ENCODE results near the gene KCNMA1.

KCNMA1 gene

GRCh38 chr10:77305650-77306632, 331.7 kb downstream of the KCNMA1 start:
- no peak for TF ChIP-seq MYC (IDR thresholded peaks at IDR 0.05; ENCODE audit: low read depth, low read length)
- no peak for TF ChIP-seq MAX (IDR thresholded peaks at IDR 0.05; ENCODE audit: low read depth, low read length)
- TF ChIP-seq CTCF (IDR thresholded peaks at IDR 0.05; ENCODE audit: low read depth, low read length): no peak
- no peak for TF ChIP-seq POLR2A (IDR thresholded peaks at IDR 0.05; ENCODE audit: extremely low read depth, insufficient read length)
- H3K4me3 ChIP-seq (ENCODE audit: low read depth, low read length): no peak overlapping the region
- DNase-seq (ENCODE audit: low read depth): no peak

- no peak overlapping the region for H3K4me3 ChIP-seq (ENCODE audit: low read depth, low read length)
- TF ChIP-seq MAX (IDR thresholded peaks at IDR 0.05; ENCODE audit: low read depth, low read length) (no peak), CTCF (IDR thresholded peaks at IDR 0.05; ENCODE audit: low read depth, low read length) (no peak)
These were observed 333.4 kb downstream of the KCNMA1 start for GRCh38 chr10:77304192-77304591.

DNA sequence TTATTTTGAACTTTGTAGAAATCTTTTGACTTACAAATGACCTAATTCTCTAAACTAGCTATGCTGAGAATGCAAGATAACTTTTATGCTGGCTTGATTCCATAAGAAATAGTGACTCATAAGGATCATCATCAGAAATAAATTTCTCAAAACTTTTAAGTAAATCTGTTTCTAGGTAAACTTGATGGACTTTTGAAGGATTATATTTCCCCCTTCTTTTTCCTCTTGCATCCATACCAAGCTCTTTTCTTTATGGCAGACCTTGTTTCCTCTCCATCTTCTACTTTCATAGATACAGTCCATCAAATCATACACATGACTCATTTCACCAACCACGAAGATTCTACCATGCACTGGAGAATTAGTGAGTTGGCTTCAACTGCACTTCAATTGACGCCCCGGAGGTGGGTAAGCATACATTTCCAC, 336.3 kb downstream of the KCNMA1 start:
- DNase-seq (ENCODE audit: low read depth): no peak
- no peak for TF ChIP-seq CTCF (IDR thresholded peaks at IDR 0.05; ENCODE audit: low read depth, low read length)
- TF ChIP-seq MAX (IDR thresholded peaks at IDR 0.05; ENCODE audit: low read depth, low read length): no peak
- TF ChIP-seq MYC (IDR thresholded peaks at IDR 0.05; ENCODE audit: low read depth, low read length): no peak
- TF ChIP-seq POLR2A (IDR thresholded peaks at IDR 0.05; ENCODE audit: extremely low read depth, insufficient read length): no peak
- H3K4me3 ChIP-seq (ENCODE audit: low read depth, low read length): no peak overlapping the region

More at GRCh38 chr10:77304192-77304591, 333.4 kb downstream of the KCNMA1 start:
- no peak for DNase-seq (ENCODE audit: low read depth)

- H3K4me3 ChIP-seq (ENCODE audit: low read depth, low read length): no peak overlapping the region
- no peak for DNase-seq (ENCODE audit: low read depth)
- TF ChIP-seq CTCF (IDR thresholded peaks at IDR 0.05; ENCODE audit: low read depth, low read length) (no peak), MAX (IDR thresholded peaks at IDR 0.05; ENCODE audit: low read depth, low read length) (no peak), MYC (IDR thresholded peaks at IDR 0.05; ENCODE audit: low read depth, low read length) (no peak)
These were observed 336.8 kb downstream of the KCNMA1 start for GRCh38 chr10:77300682-77301302.

GRCh38 chr10:77299320-77299719, 338.3 kb downstream of the KCNMA1 start:
- no peak for DNase-seq (ENCODE audit: low read depth)
- TF ChIP-seq POLR2A (IDR thresholded peaks at IDR 0.05; ENCODE audit: extremely low read depth, insufficient read length) (no peak), MYC (IDR thresholded peaks at IDR 0.05; ENCODE audit: low read depth, low read length) (no peak), MAX (IDR thresholded peaks at IDR 0.05; ENCODE audit: low read depth, low read length) (no peak), CTCF (IDR thresholded peaks at IDR 0.05; ENCODE audit: low read depth, low read length) (no peak)

More at GRCh38 chr10:77299320-77299719, 338.3 kb downstream of the KCNMA1 start:
- H3K4me3 ChIP-seq (ENCODE audit: low read depth, low read length): no peak overlapping the region

All from NB4 (cell line).